GM12892 (cell line): ENCODE measurements around the gene P2RX6.

Experiments
- POLR2A ChIP-seq: IDR thresholded peaks from 2 replicates; pipeline ENCODE4 v1.6.1; 2011; ENCODE audit warnings: low read depth, low read length, control low read depth
- POLR2AphosphoS5 ChIP-seq: IDR thresholded peaks from 2 replicates; pipeline ENCODE4 v1.6.1; 2011; ENCODE audit warnings: low read depth, low read length, control low read depth
- TAF1 ChIP-seq: IDR thresholded peaks from 2 replicates; pipeline ENCODE4 v1.6.1; 2011; ENCODE audit warnings: low read depth, mild to moderate bottlenecking, control low read depth, low read length, borderline replicate concordance

DNA sequence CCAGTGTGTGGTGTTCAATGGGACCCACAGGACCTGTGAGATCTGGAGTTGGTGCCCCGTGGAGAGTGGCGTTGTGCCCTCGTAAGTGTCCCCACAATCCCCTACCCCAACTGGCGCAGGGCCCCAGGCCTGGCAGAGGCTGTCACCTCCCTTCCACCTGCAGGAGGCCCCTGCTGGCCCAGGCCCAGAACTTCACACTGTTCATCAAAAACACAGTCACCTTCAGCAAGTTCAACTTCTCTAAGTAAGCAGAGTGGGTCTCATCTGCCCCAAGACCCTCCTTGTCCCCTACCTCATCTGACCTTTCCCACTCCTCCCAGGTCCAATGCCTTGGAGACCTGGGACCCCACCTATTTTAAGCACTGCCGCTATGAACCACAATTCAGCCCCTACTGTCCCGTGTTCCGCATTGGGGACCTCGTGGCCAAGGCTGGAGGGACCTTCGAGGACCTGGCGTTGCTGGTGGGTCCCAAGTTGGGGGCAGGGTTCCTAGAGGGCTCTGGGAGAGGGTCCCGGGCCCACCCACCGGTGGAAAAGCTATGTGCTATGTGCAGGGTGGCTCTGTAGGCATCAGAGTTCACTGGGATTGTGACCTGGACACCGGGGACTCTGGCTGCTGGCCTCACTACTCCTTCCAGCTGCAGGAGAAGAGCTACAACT lies 8.1 kb downstream of the P2RX6 start:
- TF ChIP-seq POLR2A, result no peak
- no peak for TF ChIP-seq POLR2AphosphoS5
- TF ChIP-seq TAF1, result no peak
